GM12801 (cell line): ENCODE data around the gene TBX4.

ENCODE experiments used
- TF ChIP-seq, protein P1 (sequence below): IDR thresholded peaks from one replicate; pipeline ENCODE4 v1.5.1; 2011; ENCODE audit warnings: control low read depth; ENCODE audit not compliant: insufficient read length; ENCODE audit errors: extremely low read depth

TBX4 gene

DNA sequence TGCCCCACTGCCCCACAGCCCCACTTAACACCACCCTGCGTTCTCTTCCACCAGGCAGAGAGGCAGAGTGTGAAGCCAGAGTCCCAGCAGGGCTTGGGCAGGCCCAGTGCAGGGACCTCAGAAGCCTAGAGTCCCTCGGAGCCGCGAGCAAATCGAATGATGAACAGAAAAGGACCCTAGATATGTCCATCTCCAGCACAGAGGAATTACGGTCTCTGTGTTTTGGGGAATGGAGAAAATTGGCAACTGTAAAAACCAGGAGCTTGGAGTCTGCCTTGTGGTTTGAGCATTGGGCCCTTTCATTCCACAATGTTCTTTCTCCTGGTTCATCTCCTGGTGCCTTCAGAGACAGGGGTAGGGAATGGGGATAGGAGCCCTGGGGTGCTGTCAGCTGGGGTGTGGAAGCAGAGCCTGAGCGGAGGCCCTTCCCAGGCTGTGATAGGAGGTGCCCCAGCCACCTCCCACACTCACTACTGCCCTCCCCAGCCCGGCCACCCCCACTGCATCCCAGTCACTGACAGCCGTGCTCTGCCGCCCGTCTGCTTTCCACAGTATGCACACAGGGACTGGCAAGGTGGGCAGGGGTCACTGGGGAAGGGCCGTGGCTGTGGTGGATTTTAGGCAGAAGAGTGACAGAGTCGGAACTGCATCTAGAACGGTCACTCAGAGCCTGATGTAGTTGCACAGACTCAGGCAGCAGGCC is 26.7 kb downstream of the TBX4 start:
- TF ChIP-seq, protein P1, sequence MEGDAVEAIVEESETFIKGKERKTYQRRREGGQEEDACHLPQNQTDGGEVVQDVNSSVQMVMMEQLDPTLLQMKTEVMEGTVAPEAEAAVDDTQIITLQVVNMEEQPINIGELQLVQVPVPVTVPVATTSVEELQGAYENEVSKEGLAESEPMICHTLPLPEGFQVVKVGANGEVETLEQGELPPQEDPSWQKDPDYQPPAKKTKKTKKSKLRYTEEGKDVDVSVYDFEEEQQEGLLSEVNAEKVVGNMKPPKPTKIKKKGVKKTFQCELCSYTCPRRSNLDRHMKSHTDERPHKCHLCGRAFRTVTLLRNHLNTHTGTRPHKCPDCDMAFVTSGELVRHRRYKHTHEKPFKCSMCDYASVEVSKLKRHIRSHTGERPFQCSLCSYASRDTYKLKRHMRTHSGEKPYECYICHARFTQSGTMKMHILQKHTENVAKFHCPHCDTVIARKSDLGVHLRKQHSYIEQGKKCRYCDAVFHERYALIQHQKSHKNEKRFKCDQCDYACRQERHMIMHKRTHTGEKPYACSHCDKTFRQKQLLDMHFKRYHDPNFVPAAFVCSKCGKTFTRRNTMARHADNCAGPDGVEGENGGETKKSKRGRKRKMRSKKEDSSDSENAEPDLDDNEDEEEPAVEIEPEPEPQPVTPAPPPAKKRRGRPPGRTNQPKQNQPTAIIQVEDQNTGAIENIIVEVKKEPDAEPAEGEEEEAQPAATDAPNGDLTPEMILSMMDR: no peak

DNA sequence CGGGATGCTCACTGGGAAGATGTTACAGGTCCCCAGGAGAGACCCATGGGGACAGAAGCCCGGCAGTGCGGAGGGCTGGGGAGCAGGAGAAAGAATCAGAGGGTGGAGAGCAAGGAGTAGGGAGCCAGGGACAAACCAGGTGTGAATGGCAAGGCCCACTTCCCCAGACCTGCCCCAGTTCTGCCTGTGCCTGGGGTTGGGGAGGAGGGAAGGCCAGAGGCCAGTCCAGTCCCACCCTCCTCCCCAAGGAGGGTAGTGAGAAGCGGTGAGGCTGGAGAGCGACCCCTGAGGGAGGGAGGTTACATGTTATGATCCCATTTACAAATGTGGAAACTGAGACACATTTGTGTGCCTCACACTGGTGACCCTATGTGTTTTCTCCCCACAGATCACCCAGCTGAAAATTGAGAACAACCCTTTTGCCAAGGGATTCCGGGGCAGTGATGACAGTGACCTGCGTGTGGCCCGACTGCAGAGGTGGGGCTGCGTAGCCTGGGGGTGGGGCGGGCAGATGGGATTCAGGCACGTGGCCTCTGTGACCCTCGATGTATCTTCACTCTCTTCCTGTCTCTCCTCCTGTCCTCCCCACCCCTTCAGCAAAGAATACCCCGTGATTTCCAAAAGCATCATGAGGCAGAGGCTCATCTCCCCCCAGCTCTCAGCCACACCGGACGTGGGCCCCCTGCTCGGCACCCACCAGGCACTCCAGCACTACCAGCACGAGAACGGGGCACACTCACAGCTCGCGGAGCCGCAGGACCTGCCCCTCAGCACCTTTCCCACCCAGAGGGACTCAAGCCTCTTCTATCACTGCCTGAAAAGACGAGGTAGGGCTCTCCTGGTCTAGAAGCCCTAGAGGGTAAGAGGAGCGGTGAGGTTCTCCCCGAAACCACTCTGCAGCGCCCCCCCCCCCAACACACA is 27.5 kb downstream of the TBX4 start:
- TF ChIP-seq, protein P1: no peak

DNA sequence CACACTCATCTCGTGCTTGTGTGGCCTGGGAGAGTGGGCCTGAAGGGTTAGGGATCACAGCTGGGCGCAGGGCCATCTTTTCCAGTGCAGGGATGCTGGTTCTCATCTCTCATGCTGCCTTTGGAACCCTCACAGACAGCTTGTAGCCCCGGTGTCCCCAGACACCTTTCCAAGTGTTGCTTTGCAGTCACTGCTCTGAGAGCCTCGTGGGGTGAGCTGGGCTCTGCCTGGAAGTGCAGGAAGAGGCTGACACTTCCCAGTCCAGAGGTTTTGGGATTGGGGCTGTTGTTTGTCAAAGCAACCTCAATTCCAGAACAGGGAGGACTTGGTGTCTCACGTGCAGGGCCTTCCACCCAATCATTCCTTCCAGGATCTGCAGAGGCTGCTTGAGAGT is 28.2 kb downstream of the TBX4 start:
- TF ChIP-seq, protein P1: no peak

- TF ChIP-seq, protein P1: no peak
Observed at GRCh38 chr17:61481421-61481820, 29.2 kb downstream of the TBX4 start.

DNA sequence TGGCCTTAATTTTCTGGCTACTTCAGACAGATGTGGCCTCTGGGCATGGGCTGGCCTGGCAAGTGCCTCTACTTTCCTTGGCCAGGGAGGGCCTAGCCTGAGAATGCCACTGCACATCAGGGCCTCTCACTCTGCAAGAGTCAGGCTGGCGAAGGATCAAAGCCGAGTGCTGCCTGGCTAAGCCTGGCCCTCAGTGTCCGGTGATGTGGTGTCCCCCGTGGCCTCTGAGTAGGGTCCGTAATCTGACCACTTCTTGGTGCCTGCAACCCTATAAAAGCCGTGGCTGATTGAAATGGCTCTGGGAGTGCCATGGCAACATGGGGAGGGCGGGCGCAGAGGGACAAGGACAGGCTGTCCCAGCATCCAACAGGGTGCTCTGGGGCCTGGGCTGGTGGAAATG is 30.2 kb downstream of the TBX4 start:
- TF ChIP-seq, protein P1: no peak

DNA sequence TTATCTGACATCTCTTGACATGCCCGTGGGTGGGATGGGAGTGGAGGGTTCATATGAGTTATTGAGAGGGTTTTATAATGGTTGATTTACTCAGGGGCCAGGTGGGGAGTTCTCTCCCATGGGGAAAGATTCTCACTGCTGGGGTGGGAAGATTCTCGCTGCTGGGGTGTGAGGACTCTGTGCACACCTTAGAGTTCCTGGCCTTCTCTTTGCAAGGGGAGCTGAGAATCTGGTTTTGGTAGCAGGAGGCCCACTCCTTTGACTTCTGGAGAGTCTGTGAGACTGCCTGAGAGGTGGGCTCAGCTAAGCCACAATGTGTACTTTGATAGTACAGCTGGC is 31.5 kb downstream of the TBX4 start:
- TF ChIP-seq, protein P1: no peak

GRCh38 chr17:61484174-61484573 is 32.0 kb downstream of the TBX4 start:
- TF ChIP-seq, protein P1: no peak
